Hepatocyte (in vitro differentiated cells): ENCODE data around the gene VGLL4. TPM values are rescaled to one million over a fixed set of nuclear protein-coding genes. Genes with fewer than 3 reads are reported as not detected.

Experiments used
- DNase-seq: peaks from one replicate; pipeline ENCODE4 v3.0.0-alpha.2; 2016; ENCODE audit warnings: low spot score
- H2AFZ ChIP-seq: fragments of 200-600 bp; sonication (generic); 2 replicates; pipeline ENCODE4 v1.6.0; 2016; ENCODE audit warnings: antibody characterized with exemption, mild to moderate bottlenecking
- H3K27ac ChIP-seq: fragments of 200-600 bp; sonication (generic); 2 replicates; pipeline ENCODE4 v1.5.1; 2016; ENCODE audit warnings: mild to moderate bottlenecking
- H3K27me3 ChIP-seq: fragments of 200-600 bp; sonication (generic); 2 replicates; pipeline ENCODE4 v1.6.1; 2016
- H3K36me3 ChIP-seq: fragments of 200-600 bp; sonication (generic); replicated peaks from 2 replicates; pipeline ENCODE4 v1.5.1; 2016; ENCODE audit warnings: low read depth; ENCODE audit not compliant: insufficient read depth
- H3K4me1 ChIP-seq: fragments of 200-600 bp; sonication (generic); 2 replicates; pipeline ENCODE4 v1.5.1; 2016; ENCODE audit warnings: mild to moderate bottlenecking, moderate library complexity; ENCODE audit not compliant: insufficient read depth
- H3K4me2 ChIP-seq: fragments of 200-600 bp; sonication (generic); 2 replicates; pipeline ENCODE4 v1.6.0; 2016
- H3K4me3 ChIP-seq: fragments of 200-600 bp; sonication (generic); 2 replicates; pipeline ENCODE4 v1.5.1; 2016; ENCODE audit warnings: mild to moderate bottlenecking
- H3K79me2 ChIP-seq: fragments of 200-600 bp; sonication (generic); 2 replicates; pipeline ENCODE4 v1.6.0; 2017; ENCODE audit warnings: mild to moderate bottlenecking
- H3K9me2 ChIP-seq: fragments of 200-600 bp; sonication (generic); replicated peaks from 2 replicates; pipeline ENCODE4 v1.6.0; 2017; ENCODE audit warnings: mild to moderate bottlenecking; ENCODE audit not compliant: insufficient read depth
- H3K9me3 ChIP-seq: fragments of 200-600 bp; sonication (generic); 2 replicates; pipeline ENCODE4 v1.5.1; 2016; ENCODE audit warnings: low read depth, mild to moderate bottlenecking
- H4K20me1 ChIP-seq: fragments of 200-600 bp; sonication (generic); 2 replicates; pipeline ENCODE4 v1.6.0; 2016; ENCODE audit warnings: mild to moderate bottlenecking; ENCODE audit not compliant: insufficient read depth, poor library complexity, severe bottlenecking
- EZH2 ChIP-seq: fragments of 200-600 bp; sonication (generic); IDR thresholded peaks from 2 replicates; pipeline ENCODE4 v1.6.1; 2016; ENCODE audit warnings: antibody characterized with exemption, mild to moderate bottlenecking, borderline replicate concordance
- EZH2phosphoT487 ChIP-seq: fragments of 200-600 bp; sonication (generic); IDR thresholded peaks from one replicate; pipeline ENCODE4 v1.6.1; 2018; ENCODE audit warnings: antibody characterized with exemption, mild to moderate bottlenecking, low read depth, moderate library complexity; ENCODE audit not compliant: unreplicated experiment, severe bottlenecking
- WGBS: methylation state at CpG from one replicate; pipeline ENCODE4 v1.1.6; 2016; ENCODE audit warnings: low lambda C conversion rate; ENCODE audit errors: missing lambda C conversion rate; 5-methylcytosine and 5-hydroxymethylcytosine counted together
- polyA plus RNA-seq: library from polyadenylated mRNA; unstranded; fragments of >200 nt; fragmentation: Nextera tagmentation; extraction: Ambion mirVana; gene quantifications from 2 replicates; pipeline ENCODE4 v1.2.1, GENCODE V29; 2016
- total RNA-seq: library from RNA; depleted of rRNA; stranded (reverse); fragments of >200 nt; gene quantifications from 2 replicates; pipeline ENCODE4 v1.2.3, GENCODE V29; 2014
- TF ChIP-seq, protein P1 (sequence below): fragments of 200-600 bp; sonication (generic); IDR thresholded peaks from 2 replicates; pipeline ENCODE4 v1.5.1; 2016; ENCODE audit warnings: antibody characterized with exemption, mild to moderate bottlenecking; ENCODE audit not compliant: poor library complexity

VGLL4 gene
- total and polyA plus RNA-seq, 2 experiments from 2014 or later: 57.9 to 109 TPM

DNA sequence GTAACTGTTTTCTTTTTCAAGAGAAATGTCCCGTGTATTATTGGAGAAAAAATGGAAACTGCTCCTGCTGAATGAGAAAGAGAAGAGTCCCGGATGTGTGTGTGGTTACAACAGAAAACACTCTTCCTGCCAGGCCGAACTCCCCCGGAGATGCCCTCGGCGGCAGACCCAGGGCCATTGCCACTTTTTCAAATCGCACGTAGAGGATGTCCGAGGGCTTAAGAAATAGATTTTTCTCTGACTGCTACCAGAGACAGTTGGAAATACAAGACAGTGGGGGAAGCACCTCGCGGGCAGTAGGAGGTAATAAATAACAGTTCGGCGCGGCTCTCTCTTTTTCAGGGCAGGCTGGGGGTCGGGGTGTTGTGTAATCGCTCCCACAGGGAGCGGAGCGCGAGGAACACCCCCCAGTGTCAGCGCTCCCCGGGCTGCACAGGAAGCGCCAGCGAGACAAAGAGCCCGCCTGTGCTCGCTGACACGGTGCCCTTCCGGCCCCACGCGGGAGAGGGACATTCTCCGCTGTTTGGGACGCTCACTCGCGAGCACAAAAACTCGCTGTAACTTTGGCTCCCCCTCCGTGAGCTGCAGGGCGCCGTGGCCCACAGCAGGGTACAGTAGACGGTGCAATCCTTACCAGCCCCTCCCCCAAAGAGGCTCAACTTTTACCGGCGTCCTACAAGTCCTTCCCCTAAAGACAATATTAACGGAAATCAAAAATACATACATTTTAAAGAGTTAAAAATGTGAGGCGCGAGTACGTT is 1.1 kb downstream of the VGLL4 start:
- Histone ChIP-seq H3K79me2 (peaks cover 77% of the 10 kb centered on the region), H3K9me2 (no peaks in the 10 kb centered on the region), H3K27ac (peak overlapping the region; percentile 89), H3K36me3 (no peaks in the 10 kb centered on the region), H3K9me3 (no peaks in the 10 kb centered on the region), H4K20me1 (peaks cover 35% of the 10 kb centered on the region), H3K4me2 (peak overlapping the region; percentile 73), H2AFZ (peak overlapping the region; percentile 15), H3K27me3 (no peaks in the 10 kb centered on the region), H3K4me3 (peak overlapping the region; percentile 79), H3K4me1 (peaks cover 22% of the 10 kb centered on the region)
- DNase-seq: peak; percentile 73
- WGBS: under 1% methylated on average over 44 of the region's 44 CpGs
- TF ChIP-seq, protein P1, sequence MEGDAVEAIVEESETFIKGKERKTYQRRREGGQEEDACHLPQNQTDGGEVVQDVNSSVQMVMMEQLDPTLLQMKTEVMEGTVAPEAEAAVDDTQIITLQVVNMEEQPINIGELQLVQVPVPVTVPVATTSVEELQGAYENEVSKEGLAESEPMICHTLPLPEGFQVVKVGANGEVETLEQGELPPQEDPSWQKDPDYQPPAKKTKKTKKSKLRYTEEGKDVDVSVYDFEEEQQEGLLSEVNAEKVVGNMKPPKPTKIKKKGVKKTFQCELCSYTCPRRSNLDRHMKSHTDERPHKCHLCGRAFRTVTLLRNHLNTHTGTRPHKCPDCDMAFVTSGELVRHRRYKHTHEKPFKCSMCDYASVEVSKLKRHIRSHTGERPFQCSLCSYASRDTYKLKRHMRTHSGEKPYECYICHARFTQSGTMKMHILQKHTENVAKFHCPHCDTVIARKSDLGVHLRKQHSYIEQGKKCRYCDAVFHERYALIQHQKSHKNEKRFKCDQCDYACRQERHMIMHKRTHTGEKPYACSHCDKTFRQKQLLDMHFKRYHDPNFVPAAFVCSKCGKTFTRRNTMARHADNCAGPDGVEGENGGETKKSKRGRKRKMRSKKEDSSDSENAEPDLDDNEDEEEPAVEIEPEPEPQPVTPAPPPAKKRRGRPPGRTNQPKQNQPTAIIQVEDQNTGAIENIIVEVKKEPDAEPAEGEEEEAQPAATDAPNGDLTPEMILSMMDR: no peak
- TF ChIP-seq EZH2phosphoT487 (no peak), EZH2 (no peak)

DNA sequence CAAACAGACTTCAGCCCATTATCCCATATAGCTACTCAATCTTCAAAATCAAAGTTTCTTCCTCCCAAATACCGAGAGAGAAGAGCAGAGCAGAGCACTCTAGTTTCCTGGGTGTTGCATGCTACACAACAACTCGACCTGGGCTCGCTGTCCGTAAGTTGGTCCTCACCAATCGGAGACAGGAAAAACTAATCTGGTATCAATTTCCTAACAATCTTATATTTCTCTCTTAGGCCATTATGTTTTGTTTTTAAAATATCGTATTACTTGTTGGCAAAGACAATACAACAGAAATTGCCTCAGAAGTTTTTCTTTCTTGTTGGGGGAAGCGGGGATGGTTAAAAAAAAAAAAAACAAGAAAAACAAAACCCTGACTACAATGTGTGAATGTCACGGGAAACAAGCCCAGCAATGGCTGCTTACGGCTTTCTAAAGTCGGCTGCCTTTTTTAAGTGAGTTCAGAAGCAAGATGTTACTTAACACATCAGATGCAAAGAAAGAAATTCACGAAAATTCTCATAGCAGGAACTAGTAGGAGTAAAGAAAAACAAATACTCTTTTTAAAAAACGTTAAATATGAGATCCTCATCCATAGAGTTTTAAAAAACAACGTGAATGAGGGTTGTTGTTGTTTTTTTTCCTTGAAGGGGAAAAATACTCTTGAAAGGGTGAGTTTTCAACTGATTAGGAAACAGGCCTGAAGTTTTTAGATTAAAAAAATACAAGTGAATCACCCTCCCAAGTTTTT is 1.9 kb downstream of the VGLL4 start:
- peaks cover 80% of the 10 kb centered on the region for H3K79me2 ChIP-seq
- no peaks in the 10 kb centered on the region for H3K27me3 ChIP-seq
- peak overlapping the region; percentile 73 for H3K4me2 ChIP-seq
- no peak overlapping the region for H2AFZ ChIP-seq
- peaks cover 27% of the 10 kb centered on the region for H3K4me1 ChIP-seq
- H4K20me1 ChIP-seq: peaks cover 42% of the 10 kb centered on the region
- H3K27ac ChIP-seq: peak overlapping the region; percentile 89
- no peaks in the 10 kb centered on the region for H3K9me2 ChIP-seq
- TF ChIP-seq, protein P1: no peak
- no peak for TF ChIP-seq EZH2
- TF ChIP-seq EZH2phosphoT487: no peak
- no peak for DNase-seq
- no peaks in the 10 kb centered on the region for H3K36me3 ChIP-seq
- 2% methylated on average over 13 of the region's 13 CpGs for WGBS
- no peaks in the 10 kb centered on the region for H3K9me3 ChIP-seq
- peak overlapping the region; percentile 79 for H3K4me3 ChIP-seq

DNA sequence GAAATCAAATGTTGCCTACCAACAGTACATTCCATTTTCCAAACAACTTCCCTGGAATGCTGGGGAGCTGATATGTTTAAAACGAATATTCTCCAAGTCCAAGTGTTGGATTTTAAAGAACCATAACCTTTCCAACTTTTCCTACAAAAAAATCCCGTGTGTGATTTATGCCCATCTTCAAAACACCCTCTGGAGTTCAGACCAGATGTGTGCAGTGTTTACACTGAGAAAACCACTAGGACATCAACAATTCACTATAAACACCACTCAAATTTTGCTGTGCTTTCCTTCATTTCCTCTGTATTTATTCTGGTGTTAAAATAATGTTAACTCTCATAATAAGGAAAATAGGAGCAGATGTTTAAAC is 2.4 kb downstream of the VGLL4 start:
- H3K27ac ChIP-seq: peak overlapping the region; percentile 89
- H3K4me2 ChIP-seq: peak overlapping the region; percentile 73
- H2AFZ ChIP-seq: no peak overlapping the region
- peaks cover 33% of the 10 kb centered on the region for H3K4me1 ChIP-seq
- peak overlapping the region; percentile 79 for H3K4me3 ChIP-seq
- 14% methylated on average over 2 of the region's 2 CpGs for WGBS
- no peaks in the 10 kb centered on the region for H3K9me2 ChIP-seq
- peaks cover 48% of the 10 kb centered on the region for H4K20me1 ChIP-seq
- no peaks in the 10 kb centered on the region for H3K9me3 ChIP-seq
- H3K27me3 ChIP-seq: no peaks in the 10 kb centered on the region
- no peak for DNase-seq
- H3K36me3 ChIP-seq: no peaks in the 10 kb centered on the region
- H3K79me2 ChIP-seq: peaks cover 80% of the 10 kb centered on the region
- TF ChIP-seq EZH2: no peak
- TF ChIP-seq, protein P1: no peak
- no peak for TF ChIP-seq EZH2phosphoT487
